ENCODE data around the gene PRIM2. TPM values are rescaled to one million over a fixed set of nuclear protein-coding genes. Genes with fewer than 3 reads are reported as not detected.
A peak's percentile ranks its signal among the peaks of the same experiment; 100 is the strongest.
"Not testable (repeated sequence)": the region's sequence is repeated elsewhere in the genome, so short reads cannot be mapped to it uniquely, and the experiment has no call there.

The PRIM2 gene
- total and polyA plus RNA-seq, 2 donors (not counting 1 experiment from before 2014, with no cell fraction given) = 28.0 to 59.9 TPM

DNA sequence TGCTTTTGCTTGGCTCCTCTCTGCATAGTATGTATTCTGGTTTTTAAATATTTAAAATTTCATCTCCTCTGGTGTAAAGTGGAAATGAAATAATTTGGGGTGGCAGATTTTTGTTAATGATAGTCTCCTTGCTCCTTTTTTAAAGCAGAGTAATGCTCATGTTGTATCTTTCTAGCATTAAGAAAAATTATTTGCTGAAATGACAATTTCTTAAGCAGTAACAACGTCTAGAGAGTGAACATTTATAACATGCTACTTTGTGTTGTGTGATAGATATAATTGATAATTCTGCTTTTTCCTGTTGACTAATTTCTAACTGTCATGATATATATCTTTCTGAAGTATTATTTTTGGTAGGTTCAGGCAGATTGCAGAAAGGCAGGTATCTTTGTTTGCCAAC lies 127.4 kb downstream of the PRIM2 start:
- H3K79me2 ChIP-seq (ENCODE audit: control insufficient read depth, insufficient read depth, low read length); DNase-seq (ENCODE audit: low read depth in 2 of 2); H3K36me3 ChIP-seq (ENCODE audit: control insufficient read depth, insufficient read depth, low read length); H3K4me3 ChIP-seq (replicated peaks in 1 of 4; ENCODE audit: control extremely low read depth in 1 of 4, insufficient read depth in 1 of 4, low read depth in 3 of 4, low read length in 4 of 4); H2AFZ ChIP-seq (ENCODE audit: low read length); H3K9me3 ChIP-seq (ENCODE audit: control insufficient read depth, insufficient read depth, low read depth, low read length); H3K27ac ChIP-seq (ENCODE audit: insufficient read depth, low read length); H3K4me2 ChIP-seq (ENCODE audit: extremely low read depth, insufficient read depth, low read length); H3K4me1 ChIP-seq (ENCODE audit: control insufficient read depth, extremely low read depth, insufficient read depth, low read length); H3K9ac ChIP-seq (ENCODE audit: insufficient read depth, low read length); H3K27me3 ChIP-seq (ENCODE audit: control insufficient read depth, insufficient read depth, low read length); H4K20me1 ChIP-seq (ENCODE audit: control insufficient read depth, extremely low read depth, insufficient read depth, low read length): not testable (repeated sequence)

GRCh38 chr6:57445379-57445778 lies 127.9 kb downstream of the PRIM2 start:
- H3K4me1 ChIP-seq (ENCODE audit: control insufficient read depth, extremely low read depth, insufficient read depth, low read length); H3K4me3 ChIP-seq (replicated peaks in 1 of 4; ENCODE audit: control extremely low read depth in 1 of 4, insufficient read depth in 1 of 4, low read depth in 3 of 4, low read length in 4 of 4); H3K36me3 ChIP-seq (ENCODE audit: control insufficient read depth, insufficient read depth, low read length); H3K4me2 ChIP-seq (ENCODE audit: extremely low read depth, insufficient read depth, low read length); H3K27me3 ChIP-seq (ENCODE audit: control insufficient read depth, insufficient read depth, low read length); H2AFZ ChIP-seq (ENCODE audit: low read length); H4K20me1 ChIP-seq (ENCODE audit: control insufficient read depth, extremely low read depth, insufficient read depth, low read length); H3K9ac ChIP-seq (ENCODE audit: insufficient read depth, low read length); DNase-seq (ENCODE audit: low read depth in 2 of 2); H3K79me2 ChIP-seq (ENCODE audit: control insufficient read depth, insufficient read depth, low read length); H3K27ac ChIP-seq (ENCODE audit: insufficient read depth, low read length); H3K9me3 ChIP-seq (ENCODE audit: control insufficient read depth, insufficient read depth, low read depth, low read length): not testable (repeated sequence)

GRCh38 chr6:57445790-57446468 lies 128.5 kb downstream of the PRIM2 start:
- H3K79me2 ChIP-seq (ENCODE audit: control insufficient read depth, insufficient read depth, low read length); H3K27ac ChIP-seq (ENCODE audit: insufficient read depth, low read length); DNase-seq (ENCODE audit: low read depth in 2 of 2); H3K36me3 ChIP-seq (ENCODE audit: control insufficient read depth, insufficient read depth, low read length); H2AFZ ChIP-seq (ENCODE audit: low read length); H3K4me3 ChIP-seq (replicated peaks in 1 of 4; ENCODE audit: control extremely low read depth in 1 of 4, insufficient read depth in 1 of 4, low read depth in 3 of 4, low read length in 4 of 4); H4K20me1 ChIP-seq (ENCODE audit: control insufficient read depth, extremely low read depth, insufficient read depth, low read length); H3K27me3 ChIP-seq (ENCODE audit: control insufficient read depth, insufficient read depth, low read length); H3K9ac ChIP-seq (ENCODE audit: insufficient read depth, low read length); H3K4me2 ChIP-seq (ENCODE audit: extremely low read depth, insufficient read depth, low read length); H3K4me1 ChIP-seq (ENCODE audit: control insufficient read depth, extremely low read depth, insufficient read depth, low read length); H3K9me3 ChIP-seq (ENCODE audit: control insufficient read depth, insufficient read depth, low read depth, low read length): not testable (repeated sequence)

GRCh38 chr6:57449496-57450066 lies 132.2 kb downstream of the PRIM2 start:
- not testable (repeated sequence) for H3K4me2 ChIP-seq (ENCODE audit: extremely low read depth, insufficient read depth, low read length); H3K36me3 ChIP-seq (ENCODE audit: control insufficient read depth, insufficient read depth, low read length); H3K27me3 ChIP-seq (ENCODE audit: control insufficient read depth, insufficient read depth, low read length); H2AFZ ChIP-seq (ENCODE audit: low read length); H3K4me1 ChIP-seq (ENCODE audit: control insufficient read depth, extremely low read depth, insufficient read depth, low read length); H3K79me2 ChIP-seq (ENCODE audit: control insufficient read depth, insufficient read depth, low read length); H3K9ac ChIP-seq (ENCODE audit: insufficient read depth, low read length); H3K27ac ChIP-seq (ENCODE audit: insufficient read depth, low read length); H4K20me1 ChIP-seq (ENCODE audit: control insufficient read depth, extremely low read depth, insufficient read depth, low read length); H3K9me3 ChIP-seq (ENCODE audit: control insufficient read depth, insufficient read depth, low read depth, low read length); DNase-seq (ENCODE audit: low read depth in 2 of 2); H3K4me3 ChIP-seq (replicated peaks in 1 of 4; ENCODE audit: control extremely low read depth in 1 of 4, insufficient read depth in 1 of 4, low read depth in 3 of 4, low read length in 4 of 4)

- H3K79me2 ChIP-seq (ENCODE audit: control insufficient read depth, insufficient read depth, low read length); DNase-seq (ENCODE audit: low read depth in 2 of 2); H3K4me1 ChIP-seq (ENCODE audit: control insufficient read depth, extremely low read depth, insufficient read depth, low read length); H4K20me1 ChIP-seq (ENCODE audit: control insufficient read depth, extremely low read depth, insufficient read depth, low read length); H3K4me2 ChIP-seq (ENCODE audit: extremely low read depth, insufficient read depth, low read length); H3K36me3 ChIP-seq (ENCODE audit: control insufficient read depth, insufficient read depth, low read length); H3K27ac ChIP-seq (ENCODE audit: insufficient read depth, low read length); H3K9me3 ChIP-seq (ENCODE audit: control insufficient read depth, insufficient read depth, low read depth, low read length); H3K9ac ChIP-seq (ENCODE audit: insufficient read depth, low read length); H3K27me3 ChIP-seq (ENCODE audit: control insufficient read depth, insufficient read depth, low read length); H3K4me3 ChIP-seq (replicated peaks in 1 of 4; ENCODE audit: control extremely low read depth in 1 of 4, insufficient read depth in 1 of 4, low read depth in 3 of 4, low read length in 4 of 4); H2AFZ ChIP-seq (ENCODE audit: low read length): not testable (repeated sequence)
Measured at GRCh38 chr6:57459781-57460180, 142.4 kb downstream of the PRIM2 start.

DNA sequence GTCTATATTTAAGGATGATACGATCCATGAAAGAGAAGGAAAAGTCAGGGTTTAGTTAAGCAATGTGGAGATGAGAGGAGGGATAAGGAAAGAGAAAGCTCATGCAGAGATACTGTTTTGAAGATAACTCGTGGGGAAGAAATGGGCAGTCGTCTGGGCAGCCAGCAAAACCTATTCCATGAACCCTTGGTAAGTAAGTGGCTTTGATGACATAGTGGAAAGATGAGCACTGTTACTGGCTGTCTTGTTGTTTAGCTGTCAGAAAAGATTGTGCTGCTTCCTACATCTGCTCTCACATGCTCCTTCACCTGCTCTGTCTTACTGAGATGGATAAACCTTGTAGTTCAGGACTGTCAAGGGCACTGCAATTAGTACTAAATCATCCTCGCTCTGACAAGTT lies 143.6 kb downstream of the PRIM2 start:
- H3K4me2 ChIP-seq (ENCODE audit: extremely low read depth, insufficient read depth, low read length); DNase-seq (ENCODE audit: low read depth in 2 of 2); H3K9ac ChIP-seq (ENCODE audit: insufficient read depth, low read length); H2AFZ ChIP-seq (ENCODE audit: low read length); H3K4me3 ChIP-seq (replicated peaks in 1 of 4; ENCODE audit: control extremely low read depth in 1 of 4, insufficient read depth in 1 of 4, low read depth in 3 of 4, low read length in 4 of 4); H3K27me3 ChIP-seq (ENCODE audit: control insufficient read depth, insufficient read depth, low read length); H3K4me1 ChIP-seq (ENCODE audit: control insufficient read depth, extremely low read depth, insufficient read depth, low read length); H3K27ac ChIP-seq (ENCODE audit: insufficient read depth, low read length); H3K9me3 ChIP-seq (ENCODE audit: control insufficient read depth, insufficient read depth, low read depth, low read length); H4K20me1 ChIP-seq (ENCODE audit: control insufficient read depth, extremely low read depth, insufficient read depth, low read length); H3K79me2 ChIP-seq (ENCODE audit: control insufficient read depth, insufficient read depth, low read length); H3K36me3 ChIP-seq (ENCODE audit: control insufficient read depth, insufficient read depth, low read length): not testable (repeated sequence)

GRCh38 chr6:57463809-57464208 lies 146.4 kb downstream of the PRIM2 start:
- H3K36me3 ChIP-seq (ENCODE audit: control insufficient read depth, insufficient read depth, low read length); H4K20me1 ChIP-seq (ENCODE audit: control insufficient read depth, extremely low read depth, insufficient read depth, low read length); H3K9me3 ChIP-seq (ENCODE audit: control insufficient read depth, insufficient read depth, low read depth, low read length); H3K4me2 ChIP-seq (ENCODE audit: extremely low read depth, insufficient read depth, low read length); H3K27me3 ChIP-seq (ENCODE audit: control insufficient read depth, insufficient read depth, low read length); H3K27ac ChIP-seq (ENCODE audit: insufficient read depth, low read length); H3K9ac ChIP-seq (ENCODE audit: insufficient read depth, low read length); H3K4me3 ChIP-seq (replicated peaks in 1 of 4; ENCODE audit: control extremely low read depth in 1 of 4, insufficient read depth in 1 of 4, low read depth in 3 of 4, low read length in 4 of 4); H3K4me1 ChIP-seq (ENCODE audit: control insufficient read depth, extremely low read depth, insufficient read depth, low read length); H2AFZ ChIP-seq (ENCODE audit: low read length); H3K79me2 ChIP-seq (ENCODE audit: control insufficient read depth, insufficient read depth, low read length): not testable (repeated sequence)
- peak in 1 of 2 donors; percentile 60 for DNase-seq (ENCODE audit: low read depth in 2 of 2)

All from fibroblast of lung (primary cell).